Subcutaneous adipose tissue (tissue), 4 donors: ENCODE data around the gene GRID1. TPM values are rescaled to one million over a fixed set of nuclear protein-coding genes. Genes with fewer than 3 reads are reported as not detected.

Experiments
- total RNA-seq, 4 donors: library from RNA; depleted of rRNA; stranded (reverse); fragments of >200 nt; gene quantifications; one replicate each; pipeline ENCODE4 v1.1.0, GENCODE V29; 2016
- TF ChIP-seq, protein P1 (sequence below): fragments of 450-650 bp; IDR thresholded peaks from one replicate; pipeline ENCODE4 v1.5.1; 2016; ENCODE audit warnings: low read depth, mild to moderate bottlenecking, control low read depth, antibody characterized with exemption, moderate library complexity

Gene GRID1
- total RNA-seq, 4 donors from 2014 or later = 0.49 to 2.0 (median 1.1) TPM

DNA sequence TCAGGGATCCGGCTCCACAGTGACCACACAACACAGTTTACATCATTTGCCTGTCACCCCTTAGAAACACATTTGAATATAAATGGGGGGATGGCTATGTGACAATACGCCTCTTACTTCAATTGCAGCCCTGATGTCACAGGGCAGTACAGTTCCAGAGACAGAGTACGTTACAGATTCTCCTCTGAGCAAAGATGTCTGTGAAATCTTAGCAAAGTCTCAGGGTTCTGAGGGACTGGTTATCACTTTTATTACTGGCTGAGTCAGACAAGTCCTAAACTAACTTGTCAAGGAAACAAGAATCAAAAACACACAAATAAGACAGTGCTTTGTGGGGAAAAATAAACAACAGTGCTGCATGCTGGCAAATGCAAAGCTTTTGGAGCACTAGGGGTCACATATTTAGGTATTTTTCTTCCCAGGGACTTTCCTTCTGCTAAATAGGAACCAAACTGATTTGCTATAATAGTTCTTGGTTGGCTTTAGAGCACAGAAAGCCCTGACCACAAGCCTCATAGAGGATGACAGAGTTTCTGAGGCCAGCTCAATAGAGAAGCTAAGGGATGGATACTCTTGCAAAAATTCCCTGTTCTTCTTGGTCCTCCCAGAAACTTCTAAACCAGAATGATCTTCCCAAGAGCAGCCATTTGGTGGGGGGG is 501.6 kb downstream of the GRID1 start:
- TF ChIP-seq, protein P1, sequence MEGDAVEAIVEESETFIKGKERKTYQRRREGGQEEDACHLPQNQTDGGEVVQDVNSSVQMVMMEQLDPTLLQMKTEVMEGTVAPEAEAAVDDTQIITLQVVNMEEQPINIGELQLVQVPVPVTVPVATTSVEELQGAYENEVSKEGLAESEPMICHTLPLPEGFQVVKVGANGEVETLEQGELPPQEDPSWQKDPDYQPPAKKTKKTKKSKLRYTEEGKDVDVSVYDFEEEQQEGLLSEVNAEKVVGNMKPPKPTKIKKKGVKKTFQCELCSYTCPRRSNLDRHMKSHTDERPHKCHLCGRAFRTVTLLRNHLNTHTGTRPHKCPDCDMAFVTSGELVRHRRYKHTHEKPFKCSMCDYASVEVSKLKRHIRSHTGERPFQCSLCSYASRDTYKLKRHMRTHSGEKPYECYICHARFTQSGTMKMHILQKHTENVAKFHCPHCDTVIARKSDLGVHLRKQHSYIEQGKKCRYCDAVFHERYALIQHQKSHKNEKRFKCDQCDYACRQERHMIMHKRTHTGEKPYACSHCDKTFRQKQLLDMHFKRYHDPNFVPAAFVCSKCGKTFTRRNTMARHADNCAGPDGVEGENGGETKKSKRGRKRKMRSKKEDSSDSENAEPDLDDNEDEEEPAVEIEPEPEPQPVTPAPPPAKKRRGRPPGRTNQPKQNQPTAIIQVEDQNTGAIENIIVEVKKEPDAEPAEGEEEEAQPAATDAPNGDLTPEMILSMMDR = no peak

DNA sequence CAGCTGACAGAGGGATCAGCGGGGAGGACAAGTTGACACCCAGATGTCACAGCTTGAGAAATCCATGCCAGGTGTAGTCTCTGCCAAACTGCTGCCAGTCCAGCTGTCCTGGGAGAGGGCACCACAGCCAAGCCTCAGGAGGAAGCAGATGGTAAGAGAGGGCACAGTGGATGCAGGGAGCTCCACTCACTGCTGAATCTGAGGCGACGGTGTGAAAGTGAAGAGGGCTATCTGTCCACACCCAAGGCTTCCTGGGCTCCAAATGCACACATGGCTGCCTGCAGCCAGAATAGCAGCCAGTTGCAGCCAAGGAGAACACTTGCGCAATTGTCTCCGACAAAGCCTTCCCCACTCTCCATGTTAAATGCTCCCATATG is 502.4 kb downstream of the GRID1 start:
- TF ChIP-seq, protein P1 = no peak

DNA sequence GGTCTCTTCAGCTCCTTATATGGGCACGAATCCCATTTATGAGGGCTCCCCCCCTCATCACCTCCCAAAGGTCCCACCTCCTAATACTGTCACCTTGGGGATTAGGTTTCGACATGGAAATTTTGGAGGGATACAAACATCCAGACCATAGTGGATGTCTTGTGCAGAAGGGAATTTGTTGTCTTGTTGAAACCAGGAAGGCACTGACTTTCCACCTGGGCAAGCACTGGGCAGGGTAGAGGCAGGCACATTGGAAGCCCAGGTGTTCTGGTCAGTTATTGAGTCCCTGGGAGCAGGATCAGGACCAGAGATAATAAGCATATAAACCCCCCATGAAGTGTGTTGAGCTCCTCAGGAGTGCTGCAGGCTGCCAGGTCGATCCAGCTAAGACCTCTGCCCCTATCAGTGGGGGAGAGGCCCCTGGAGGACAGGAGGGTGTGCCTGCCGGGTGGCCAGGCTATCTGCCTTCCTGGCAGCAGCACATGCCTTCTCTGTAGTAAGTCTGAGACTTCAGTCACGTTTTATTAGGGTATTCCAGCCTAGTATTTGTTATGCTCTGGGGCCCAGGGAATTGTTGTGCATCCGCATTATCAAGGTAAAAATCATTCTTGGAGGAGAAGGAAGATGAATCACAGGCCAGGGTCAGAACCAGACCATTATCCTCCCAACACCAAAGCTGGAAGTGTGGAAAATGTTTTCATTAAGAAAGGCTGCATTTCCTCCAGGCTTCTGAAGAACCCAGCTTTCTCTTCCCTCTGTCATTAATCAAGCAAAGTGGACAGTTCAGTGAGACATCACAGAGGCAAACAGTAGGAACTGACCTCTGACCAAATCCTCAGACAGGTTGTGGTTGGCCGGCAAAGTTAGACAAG is 503.1 kb downstream of the GRID1 start:
- TF ChIP-seq, protein P1 = no peak

DNA sequence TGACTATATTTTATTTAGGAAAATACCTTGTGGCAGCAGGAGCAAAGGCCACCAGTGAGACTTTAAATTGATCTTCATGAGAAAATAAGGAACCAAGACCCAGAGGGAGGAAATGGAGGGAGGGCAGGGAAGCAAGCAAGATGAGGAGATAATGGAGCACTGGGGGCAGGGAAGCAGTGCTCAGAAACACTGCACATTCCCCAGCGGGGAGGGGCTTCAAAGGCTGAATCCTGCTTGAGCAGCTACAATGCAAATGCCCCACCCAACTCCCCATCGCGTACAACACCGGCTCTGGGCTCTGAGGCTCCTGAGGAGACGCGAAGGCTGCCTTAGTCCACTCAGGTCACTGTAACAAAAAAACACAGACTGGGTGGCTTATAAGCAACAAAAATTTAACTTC is 503.8 kb downstream of the GRID1 start:
- TF ChIP-seq, protein P1 = no peak

DNA sequence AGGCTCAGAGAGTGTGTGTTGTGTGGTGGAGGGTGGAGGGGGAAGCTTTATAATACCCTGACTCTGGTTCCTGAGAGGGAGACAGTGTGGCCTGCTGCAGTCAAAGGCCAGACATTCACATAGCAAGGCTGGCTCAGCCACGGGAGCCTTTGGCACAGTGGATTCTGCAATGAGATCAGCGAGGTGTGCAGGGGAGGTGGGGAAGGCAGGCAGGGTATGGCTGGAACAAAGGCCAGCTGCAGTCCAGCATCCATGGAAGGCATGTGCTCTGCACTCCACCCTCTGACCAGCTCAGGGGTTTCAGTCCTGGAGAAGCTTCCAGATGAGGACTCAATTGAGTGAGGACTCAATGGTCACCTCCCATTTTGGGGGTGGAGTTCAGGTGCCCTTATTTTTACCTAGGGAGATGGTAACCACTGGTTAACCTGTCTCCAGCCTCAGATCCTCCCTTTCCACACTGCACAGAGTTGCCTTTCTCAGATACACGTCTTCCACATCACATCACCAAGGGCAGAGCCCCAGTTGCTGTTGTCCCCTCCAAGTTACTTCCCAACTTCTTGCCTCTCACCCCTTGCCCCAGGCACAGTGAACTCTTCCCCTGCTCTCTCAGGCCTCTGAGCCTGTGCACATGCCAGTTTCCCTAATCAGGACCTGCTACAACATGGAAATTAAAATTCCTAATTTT is 504.9 kb downstream of the GRID1 start:
- TF ChIP-seq, protein P1 = no peak

DNA sequence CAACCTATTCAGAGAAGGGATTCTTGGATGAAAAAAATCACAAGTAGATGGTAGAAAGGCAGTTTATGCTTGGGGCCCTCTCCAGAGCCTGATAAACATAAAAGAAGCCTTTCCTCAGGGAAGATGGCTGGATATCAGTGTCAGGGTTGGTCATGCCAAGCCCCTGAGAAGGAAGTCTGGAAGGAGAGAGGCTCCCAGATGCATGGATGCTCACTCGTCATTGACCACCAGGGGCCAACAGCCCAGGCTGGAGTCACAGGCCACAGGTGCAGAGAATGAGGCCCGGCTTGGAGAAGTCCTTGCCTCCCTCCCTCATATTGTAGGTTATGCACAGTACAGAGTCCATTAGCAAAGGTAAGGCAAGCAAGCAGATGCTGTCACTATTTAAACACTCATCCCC is 506.7 kb downstream of the GRID1 start:
- TF ChIP-seq, protein P1 = no peak
